Nephron (organoid): ENCODE results near the gene SRSF4.

Experiments
- H3K27ac Mint-ChIP-seq, 3 experiments: 2 replicates each; pipeline ENCODE4 v1.8.0; 2020; ENCODE audit warnings: mixed read lengths in 3 of 3, mild to moderate bottlenecking in 2 of 3, moderate library complexity in 1 of 3
- H3K27me3 Mint-ChIP-seq: 2 replicates; pipeline ENCODE4 v1.8.0; 2021; ENCODE audit warnings: low read depth, mild to moderate bottlenecking, moderate library complexity, mixed read lengths
- H3K36me3 Mint-ChIP-seq: 2 replicates; pipeline ENCODE4 v1.8.0; 2020; ENCODE audit warnings: low read depth, mixed read lengths
- H3K4me1 Mint-ChIP-seq: 2 replicates; pipeline ENCODE4 v1.8.0; 2020; ENCODE audit warnings: mixed read lengths
- H3K4me3 Mint-ChIP-seq, 3 experiments: 2 replicates each; pipeline ENCODE4 v1.8.0; 2020; ENCODE audit warnings: mild to moderate bottlenecking in 3 of 3, mixed read lengths in 3 of 3, moderate library complexity in 2 of 3
- H3K9me3 Mint-ChIP-seq: 2 replicates; pipeline ENCODE4 v1.8.0; 2020; ENCODE audit warnings: mixed read lengths
- CTCF ChIP-seq, 3 experiments: fragments of 200-600 bp; sonication (generic); IDR thresholded peaks; one replicate each; pipeline ENCODE4 v1.5.0; 2021; ENCODE audit warnings: antibody characterized with exemption in 3 of 3; ENCODE audit not compliant: unreplicated experiment in 3 of 3

SRSF4 gene

DNA sequence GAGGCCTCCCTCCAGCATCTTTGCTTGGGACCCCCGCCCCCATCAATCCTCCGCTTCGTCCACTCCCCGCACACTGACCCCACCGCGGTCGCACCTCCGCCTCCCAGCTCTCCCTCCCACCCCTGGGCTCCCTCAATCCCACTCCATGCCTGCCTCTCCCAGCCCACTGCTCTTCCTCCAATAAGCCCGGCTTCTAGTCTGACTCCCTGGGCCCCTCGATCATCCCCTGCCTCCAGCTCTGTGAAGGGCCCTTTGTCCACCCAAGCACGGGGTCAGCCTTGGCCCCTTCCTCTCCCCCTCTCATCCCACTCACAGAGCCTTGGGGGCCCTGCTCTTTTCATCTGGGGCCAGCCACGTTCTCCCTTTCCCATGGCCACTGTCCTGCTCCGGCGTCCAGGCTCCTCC is 56.5 kb downstream of the SRSF4 start:
- H3K4me1 Mint-ChIP-seq: peaks cover 10% of the 10 kb centered on the region
- H3K27me3 Mint-ChIP-seq: peaks cover 40% of the 10 kb centered on the region
- TF ChIP-seq CTCF (IDR thresholded peaks at IDR 0.05; ENCODE audit: unreplicated experiment in 3 of 3): no peak
- peak overlapping the region; percentile 95 to 98 (median 95) for H3K27ac Mint-ChIP-seq
- H3K36me3 Mint-ChIP-seq: no peaks in the 10 kb centered on the region
- H3K9me3 Mint-ChIP-seq: no peaks in the 10 kb centered on the region
- H3K4me3 Mint-ChIP-seq: peak overlapping the region; percentile 85 to 91 (median 89)

- no peaks in the 10 kb centered on the region for H3K9me3 Mint-ChIP-seq
- peak overlapping the region; percentile 85 to 91 (median 89) for H3K4me3 Mint-ChIP-seq
- peak overlapping the region; percentile 95 to 98 (median 95) for H3K27ac Mint-ChIP-seq
- H3K36me3 Mint-ChIP-seq: no peaks in the 10 kb centered on the region
- peaks cover 15% of the 10 kb centered on the region for H3K4me1 Mint-ChIP-seq
- peak; percentile 66 to 72 (median 69) for TF ChIP-seq CTCF (IDR thresholded peaks at IDR 0.05; ENCODE audit: unreplicated experiment in 3 of 3)
- H3K27me3 Mint-ChIP-seq: peaks cover 45% of the 10 kb centered on the region
Observed at GRCh38 chr1:29124366-29125236, 57.1 kb downstream of the SRSF4 start.

DNA sequence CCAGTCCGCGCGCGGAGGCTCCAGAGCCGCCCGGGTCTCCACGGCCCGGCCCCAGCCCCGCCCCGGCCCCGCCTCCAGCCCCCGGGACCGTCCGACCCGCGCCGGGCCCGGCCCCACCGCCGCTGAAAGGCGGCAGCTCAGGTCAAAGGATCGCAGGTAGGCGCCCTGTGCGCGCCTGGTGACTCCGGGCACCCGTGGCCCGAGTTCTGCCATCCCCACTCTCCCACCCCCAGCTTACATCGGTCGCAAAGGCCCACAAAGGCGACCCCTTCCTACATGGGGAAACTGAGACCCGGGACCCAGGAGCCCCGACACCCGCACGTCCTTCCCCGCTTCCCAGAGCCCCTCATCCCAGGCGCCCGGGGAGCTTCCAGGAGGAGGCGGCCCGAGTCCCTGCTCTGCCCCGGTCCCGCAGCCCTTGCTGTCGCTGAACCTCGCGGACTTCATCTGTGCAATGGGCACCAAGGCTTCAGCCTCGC is 57.8 kb downstream of the SRSF4 start, which contains the start of gene TMEM200B:
TMEM200B (minus strand) TSS at position 17 of the 479 bp plus-strand sequence. CDS start 2,075 bp downstream, outside the sequence.
- Mint-ChIP-seq H3K4me3 (peak within 1 kb of the TSS; percentile 84 to 87 (median 86)), H3K27me3 (peaks cover 51% of the 10 kb centered on the region), H3K9me3 (no peaks in the 10 kb centered on the region), H3K27ac (peak within 1 kb of the TSS; percentile 38 to 98 (median 87)), H3K4me1 (peaks cover 20% of the 10 kb centered on the region), H3K36me3 (peaks cover 4% of the 10 kb centered on the region)
- TF ChIP-seq CTCF (IDR thresholded peaks at IDR 0.05; ENCODE audit: unreplicated experiment in 3 of 3): no peak

GRCh38 chr1:29123053-29123886 is 58.4 kb downstream of the SRSF4 start:
- H3K4me3 Mint-ChIP-seq: peak overlapping the region; percentile 84 to 87 (median 86)
- peaks cover 4% of the 10 kb centered on the region for H3K36me3 Mint-ChIP-seq
- H3K9me3 Mint-ChIP-seq: no peaks in the 10 kb centered on the region
- peaks cover 20% of the 10 kb centered on the region for H3K4me1 Mint-ChIP-seq
- TF ChIP-seq CTCF (IDR thresholded peaks at IDR 0.05; ENCODE audit: unreplicated experiment in 3 of 3): no peak
- H3K27ac Mint-ChIP-seq: peak overlapping the region; percentile 38 to 96 (median 87)
- H3K27me3 Mint-ChIP-seq: peaks cover 56% of the 10 kb centered on the region

DNA sequence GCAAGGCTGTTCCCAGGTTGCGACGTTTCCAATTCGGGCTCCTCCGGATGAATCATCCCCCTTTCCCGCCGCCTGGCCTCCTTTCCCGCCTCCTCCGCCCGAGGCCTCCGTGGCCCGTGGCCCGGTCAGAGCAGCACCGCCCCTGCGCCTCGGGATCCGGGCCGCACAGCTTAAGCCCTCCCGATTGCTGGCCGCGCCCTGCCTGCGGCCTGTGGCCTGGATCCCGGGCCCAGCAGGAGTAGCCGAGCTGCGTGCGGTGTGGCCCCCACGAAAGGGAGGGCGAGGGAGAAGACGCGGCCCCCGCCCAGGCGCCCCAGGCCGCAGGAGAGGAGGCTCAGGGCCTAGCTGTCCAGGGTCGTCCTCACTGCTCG is 59.0 kb downstream of the SRSF4 start:
- Mint-ChIP-seq H3K27me3 (peaks cover 52% of the 10 kb centered on the region), H3K36me3 (peaks cover 6% of the 10 kb centered on the region), H3K4me1 (peaks cover 20% of the 10 kb centered on the region), H3K4me3 (peak overlapping the region; percentile 84 to 87 (median 86)), H3K27ac (peak overlapping the region; percentile 64 to 96 (median 87)), H3K9me3 (no peaks in the 10 kb centered on the region)
- TF ChIP-seq CTCF (IDR thresholded peaks at IDR 0.05; ENCODE audit: unreplicated experiment in 3 of 3): no peak
